HuH-7.5 (cell line): ENCODE measurements around the gene SP100.
A peak's percentile ranks its signal among the peaks of the same experiment; 100 is the strongest.

Source experiments
- DNase-seq: peaks from one replicate; pipeline ENCODE4 v3.0.0; 2011; ENCODE audit warnings: low spot score

The SP100 gene

DNA sequence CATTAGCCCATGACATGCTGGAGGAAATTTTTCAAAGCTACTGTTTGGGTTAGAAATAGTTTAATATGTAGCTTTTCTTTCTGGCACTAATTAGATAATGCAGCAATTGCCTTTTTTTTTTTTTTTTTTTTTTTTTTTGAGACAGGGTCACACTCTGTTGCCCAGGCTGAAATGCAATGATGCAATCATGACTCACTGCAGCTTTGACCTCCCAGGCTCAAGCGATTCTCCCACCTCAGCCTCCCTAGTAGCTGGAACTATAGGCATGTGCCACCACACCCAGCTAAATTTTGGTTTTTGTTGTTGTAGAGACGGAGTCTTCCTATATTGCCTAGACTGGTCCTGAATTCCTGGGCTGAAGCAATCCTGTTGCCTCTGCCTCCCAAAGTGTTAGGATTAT lies 136.2 kb downstream of the SP100 start:
- no peak for DNase-seq

DNA sequence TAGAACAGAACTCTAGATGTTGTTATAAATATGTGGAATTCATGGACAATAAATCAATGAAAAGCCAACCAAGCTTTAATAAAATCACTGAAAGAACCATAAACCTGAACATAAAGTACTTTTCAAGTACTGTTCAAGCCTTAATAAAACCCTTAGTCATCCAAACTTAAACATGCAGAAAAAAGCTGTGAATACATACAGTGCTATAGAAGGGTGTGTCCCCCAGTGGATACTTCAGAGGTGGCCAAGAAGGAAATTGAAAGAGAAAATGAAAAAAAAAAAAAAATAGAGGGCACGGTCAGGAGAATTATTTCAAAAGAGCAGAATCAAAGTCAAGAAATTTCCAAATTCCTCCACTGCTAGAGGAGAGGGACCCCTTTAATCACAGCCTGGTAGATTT lies 141.1 kb downstream of the SP100 start:
- DNase-seq = no peak

DNA sequence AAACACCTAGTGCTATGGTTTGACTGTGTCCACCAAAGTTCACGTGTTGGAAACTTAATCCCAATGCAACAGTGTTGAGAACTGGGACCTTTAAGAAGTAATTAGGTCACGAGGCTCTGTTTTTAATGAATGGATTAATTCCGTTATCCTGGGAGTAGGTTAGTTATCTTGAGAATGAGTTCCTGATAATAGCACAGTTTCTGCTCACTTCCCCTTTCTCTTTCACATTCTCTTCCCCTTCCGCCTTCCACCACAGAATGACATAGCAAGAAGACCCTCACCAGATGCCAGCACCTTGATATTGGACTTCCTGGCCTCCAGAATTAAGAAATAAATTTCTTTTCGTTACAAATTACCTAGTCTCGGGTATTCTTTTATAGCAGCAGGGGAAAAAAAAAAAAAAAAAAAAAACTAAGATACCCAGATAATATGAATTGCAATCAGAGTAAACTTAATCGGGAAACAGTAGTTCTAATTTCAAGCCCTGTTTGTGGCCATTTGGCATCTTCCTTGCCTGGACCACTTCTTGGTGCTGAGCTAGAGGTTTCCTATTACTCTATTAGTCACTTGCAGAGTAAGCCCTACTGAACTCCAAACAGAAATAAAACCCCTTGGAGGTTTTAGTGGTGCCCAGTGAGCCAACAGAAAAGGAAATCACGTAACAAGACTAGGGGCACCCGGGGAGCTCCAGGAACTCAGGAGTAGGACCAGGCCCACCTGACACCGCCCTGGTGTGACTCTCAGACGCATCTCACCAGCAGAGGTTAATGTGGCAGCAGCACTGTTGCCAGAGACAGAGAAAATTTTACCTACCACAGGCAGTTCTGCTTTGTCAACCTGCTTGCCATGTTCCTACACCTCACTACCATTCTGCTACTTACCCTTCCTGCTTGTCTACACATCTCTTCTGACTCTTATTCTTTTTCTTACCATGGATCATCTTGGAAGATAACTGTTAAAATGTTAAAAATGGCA lies 149.1 kb downstream of the SP100 start:
- no peak for DNase-seq

DNA sequence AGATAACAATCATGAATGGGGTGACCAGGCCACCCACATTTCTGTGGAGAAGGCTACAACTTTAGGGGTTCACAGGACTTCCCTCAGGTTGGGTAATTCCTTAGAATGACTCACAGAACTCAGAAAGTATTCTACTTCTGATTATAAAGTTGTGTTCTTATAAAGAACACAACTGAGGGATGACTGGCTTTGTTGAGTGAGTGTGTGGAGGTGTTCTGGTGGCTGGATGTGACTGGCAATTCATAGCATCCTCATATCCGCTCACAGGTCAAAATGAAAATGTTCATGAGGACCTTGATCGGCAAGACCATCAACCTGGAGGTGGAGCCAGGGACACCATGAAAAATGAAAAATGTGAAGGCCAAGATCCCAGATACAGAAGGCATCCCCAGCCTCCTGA lies 153.3 kb downstream of the SP100 start:
- no peak for DNase-seq

DNA sequence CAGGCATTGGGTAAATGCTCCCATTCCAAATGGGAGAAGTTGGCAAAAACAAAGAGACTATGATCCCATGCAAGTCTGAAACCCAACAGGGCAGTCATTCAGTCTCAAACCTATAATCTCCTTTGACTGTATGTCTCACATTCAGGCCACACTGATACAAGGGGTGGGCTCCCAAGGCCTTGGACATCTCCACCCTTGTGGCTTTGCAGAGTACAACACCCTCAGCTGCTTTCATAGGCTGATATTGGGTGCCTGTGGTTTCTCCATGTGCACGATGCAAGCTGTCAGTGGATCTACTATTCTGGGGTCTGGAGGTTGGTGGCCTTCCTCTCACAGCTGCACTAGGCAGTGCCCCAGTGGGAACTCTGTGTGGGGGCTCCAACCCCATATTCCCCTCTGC lies 155.0 kb downstream of the SP100 start:
- no peak for DNase-seq

DNA sequence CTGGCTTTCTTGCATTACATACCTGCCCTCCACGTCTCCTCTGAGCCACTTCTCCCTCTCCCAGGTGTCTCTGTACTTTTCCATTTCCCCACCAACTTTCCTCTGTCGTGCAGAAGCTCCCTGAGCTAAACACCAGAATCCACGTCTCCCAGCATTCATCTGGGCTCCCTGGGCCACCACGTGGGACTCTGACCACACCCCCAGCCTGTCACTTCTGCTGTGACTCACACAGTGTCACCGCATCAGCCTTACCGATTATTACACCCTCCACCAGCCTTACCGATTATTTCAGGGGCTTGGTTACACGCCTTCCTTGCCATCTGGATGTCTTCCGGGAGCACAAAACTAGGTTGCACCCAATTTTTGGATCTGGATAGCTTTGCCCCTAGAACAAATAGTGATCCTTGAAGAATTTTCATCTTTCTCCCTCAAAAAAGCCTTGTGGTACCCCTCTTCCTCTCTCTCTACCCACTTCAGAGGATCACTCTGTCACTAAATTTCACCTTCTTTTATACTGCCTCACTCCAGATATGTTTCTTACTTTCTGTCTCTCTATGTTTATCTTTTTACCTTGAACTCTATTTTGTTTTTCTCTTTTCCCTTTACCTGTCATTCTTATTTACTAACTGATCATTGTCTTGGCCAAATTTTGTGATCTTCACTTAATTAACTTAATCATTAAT lies 159.8 kb downstream of the SP100 start:
- peak; percentile 12 for DNase-seq

DNA sequence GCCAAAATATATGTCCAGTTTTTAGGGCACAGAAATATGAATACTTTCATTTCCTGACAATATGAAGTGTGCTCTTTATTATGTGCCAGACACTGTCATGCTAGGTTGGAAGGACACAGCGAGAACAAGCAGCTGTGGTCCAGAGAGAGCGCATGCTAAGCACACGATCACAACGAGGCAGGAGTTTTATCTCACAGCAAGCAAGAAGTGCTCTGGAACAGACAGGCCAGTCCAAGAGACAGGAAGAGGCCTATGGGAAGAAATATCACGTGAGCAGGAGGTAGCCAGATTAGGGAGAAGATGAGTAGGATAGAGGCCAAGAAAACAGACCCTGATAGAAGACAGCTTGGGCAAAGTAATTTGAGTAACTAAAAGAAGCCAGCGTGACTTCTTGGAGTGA lies 161.1 kb downstream of the SP100 start:
- no peak for DNase-seq

DNA sequence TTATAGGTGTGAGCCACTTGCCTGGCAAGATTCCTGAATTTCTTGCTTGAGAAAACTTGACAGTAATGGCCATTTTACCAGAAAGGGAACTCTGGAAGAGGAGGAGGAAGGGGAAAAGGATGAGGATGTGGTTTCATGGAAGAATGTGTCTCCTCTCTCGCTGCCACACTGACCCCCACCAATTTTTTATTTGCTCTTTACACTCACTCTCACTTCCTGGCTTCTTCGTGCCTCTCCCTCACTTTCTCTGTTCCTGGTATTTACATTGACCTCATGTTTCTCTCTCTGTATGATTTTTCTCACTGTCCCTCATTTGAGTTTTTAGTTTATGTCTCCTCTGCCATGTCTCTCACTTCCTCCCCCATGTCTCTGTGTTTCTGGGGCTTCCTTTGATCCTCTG lies 162.1 kb downstream of the SP100 start:
- no peak for DNase-seq

DNA sequence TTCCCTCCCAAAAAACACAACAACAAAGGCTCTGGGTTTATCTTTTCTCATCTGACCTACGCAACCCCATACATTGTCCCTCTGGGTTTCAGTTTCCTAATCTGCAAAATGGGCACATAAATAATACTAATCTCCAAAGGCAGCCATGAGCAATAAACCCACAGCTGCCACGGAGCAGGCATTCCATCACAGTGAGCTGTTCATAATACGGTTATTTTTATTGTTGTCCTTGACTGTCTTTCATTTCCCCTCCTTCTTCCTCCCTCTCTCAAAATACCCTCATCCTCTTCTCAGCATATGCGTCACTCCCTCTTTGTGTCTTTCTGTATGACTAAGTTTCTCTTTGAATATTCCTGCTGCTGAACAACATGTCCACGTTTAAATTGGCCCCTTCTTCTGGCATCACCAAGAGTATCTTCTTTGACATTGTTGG lies 166.9 kb downstream of the SP100 start:
- DNase-seq = no peak

DNA sequence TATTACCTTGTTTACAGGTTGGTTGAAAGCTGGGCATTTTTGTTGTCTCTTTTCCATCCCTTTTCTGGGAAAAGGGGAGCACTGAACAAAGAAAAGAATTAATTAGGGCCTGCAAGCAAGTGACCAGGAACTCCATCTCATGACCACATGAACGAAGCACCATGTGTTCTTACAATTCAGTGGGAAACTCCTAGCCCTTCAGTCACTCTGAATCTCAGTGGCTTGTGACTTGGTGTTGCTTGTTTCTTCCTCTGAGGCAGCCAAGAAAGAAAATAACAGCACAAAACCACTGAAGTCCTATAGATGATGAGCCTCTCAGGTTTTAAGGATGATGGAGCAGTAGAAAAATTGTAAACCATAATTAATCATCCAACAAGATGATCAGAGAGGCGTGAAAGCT lies 167.6 kb downstream of the SP100 start:
- DNase-seq = no peak

DNA sequence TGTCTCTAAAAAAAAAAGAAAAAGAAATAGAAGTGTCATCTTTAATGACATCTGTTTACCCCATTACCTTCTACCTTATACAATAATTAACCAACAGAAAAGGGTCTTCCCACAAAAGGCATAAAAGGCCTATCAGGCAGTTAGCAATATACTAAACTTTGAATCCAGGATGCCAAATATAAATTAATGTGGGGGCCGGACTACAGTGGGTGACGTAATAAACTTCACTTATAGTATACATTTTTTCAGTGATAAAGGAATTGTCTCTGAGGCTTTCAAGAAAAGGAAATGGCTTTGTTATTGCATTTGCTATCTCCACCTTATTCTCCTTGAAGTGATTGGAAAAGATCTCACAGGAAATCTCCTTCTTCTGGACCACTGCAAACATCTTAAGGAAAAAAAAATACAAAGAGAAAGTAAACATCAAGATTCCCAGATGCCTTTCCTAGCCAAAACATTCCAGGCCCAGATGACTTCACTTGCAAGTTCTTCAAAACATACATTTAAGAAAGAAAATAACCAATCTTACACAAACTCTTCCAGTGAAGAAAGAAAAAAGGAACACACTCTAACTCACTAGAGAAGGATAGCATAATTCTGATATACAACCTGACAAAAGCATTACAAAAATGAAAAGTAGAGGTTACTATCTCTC lies 170.5 kb downstream of the SP100 start:
- no peak for DNase-seq

DNA sequence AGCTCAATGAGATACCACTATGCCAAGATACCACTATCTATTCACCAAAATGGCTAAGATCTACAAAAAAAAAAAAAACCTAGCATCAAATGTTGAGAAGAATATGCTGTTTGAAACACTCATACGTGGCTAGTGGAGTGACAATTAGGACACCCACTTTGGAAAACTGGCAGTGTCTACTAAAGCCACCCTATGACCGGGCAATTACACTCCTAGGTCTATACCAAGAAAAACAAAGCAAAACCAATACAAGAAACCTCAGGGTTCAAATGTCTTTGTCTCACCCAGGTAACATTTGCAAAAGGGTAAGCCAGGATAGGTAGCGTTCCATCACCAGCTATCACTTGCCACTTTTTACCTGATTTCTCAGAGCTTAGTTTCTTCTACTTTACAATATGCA lies 173.0 kb downstream of the SP100 start:
- DNase-seq = no peak

DNA sequence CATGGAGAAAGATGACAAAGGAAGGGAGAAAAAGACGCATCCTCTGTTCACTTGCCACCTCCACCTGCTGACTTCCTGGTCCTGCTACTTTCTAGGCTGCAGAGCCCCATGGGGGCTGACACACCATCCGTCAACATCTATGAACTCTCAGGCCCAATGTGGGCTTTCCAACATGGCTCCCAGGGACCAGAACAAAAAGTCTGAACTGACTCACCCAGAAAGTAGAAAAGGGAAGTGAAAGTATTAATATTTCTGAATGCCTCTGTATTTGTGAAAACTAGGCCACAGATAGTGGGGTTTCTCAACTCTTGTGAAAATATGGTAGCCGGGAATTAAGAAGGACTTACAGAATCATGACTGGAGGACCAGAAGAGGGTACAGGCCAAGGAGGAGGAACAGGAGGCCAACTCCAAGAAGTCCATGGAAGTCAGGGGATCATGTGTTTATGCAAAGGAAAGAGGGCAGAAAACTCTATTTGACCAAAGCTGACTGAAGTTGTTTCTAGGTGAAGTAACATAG lies 173.6 kb downstream of the SP100 start:
- DNase-seq = no peak

DNA sequence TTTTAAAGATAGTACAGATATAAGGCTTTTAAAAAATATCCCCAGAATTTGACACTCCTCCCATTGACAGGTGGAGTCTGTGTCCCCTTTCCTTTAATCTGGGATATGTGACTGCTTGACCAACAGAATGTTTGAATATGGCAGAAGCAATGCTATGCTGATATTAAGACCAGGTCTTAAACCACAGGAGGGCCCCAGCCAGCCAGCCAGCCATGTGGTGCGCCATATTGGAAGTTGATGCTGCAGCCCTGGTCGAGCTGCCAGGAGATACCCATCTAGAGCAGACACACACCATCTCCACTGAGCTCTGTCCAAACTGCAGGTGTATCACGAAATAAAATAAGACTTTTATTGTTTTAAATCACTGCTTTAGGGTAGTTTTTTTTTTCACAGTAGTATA lies 174.3 kb downstream of the SP100 start:
- no peak for DNase-seq

DNA sequence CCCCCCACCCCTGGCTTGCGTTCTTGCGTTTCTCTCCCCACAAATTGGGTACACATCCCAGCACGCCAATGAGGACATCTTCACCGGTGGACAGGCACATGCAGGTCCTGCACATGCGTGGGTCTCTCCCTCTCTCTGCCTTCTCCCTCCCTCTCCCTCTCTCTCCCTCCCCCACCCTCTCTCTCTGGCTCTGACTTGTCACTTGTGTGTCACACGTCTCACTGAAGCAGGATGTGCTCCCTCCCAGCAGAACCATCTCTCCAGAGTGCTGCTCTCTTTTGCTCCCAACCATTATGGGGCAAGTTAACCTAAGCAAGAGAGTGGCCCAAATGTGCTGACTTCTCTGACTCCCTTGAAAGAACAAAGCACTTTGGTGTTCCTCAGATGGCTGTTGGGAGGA lies 175.8 kb downstream of the SP100 start:
- DNase-seq = no peak

DNA sequence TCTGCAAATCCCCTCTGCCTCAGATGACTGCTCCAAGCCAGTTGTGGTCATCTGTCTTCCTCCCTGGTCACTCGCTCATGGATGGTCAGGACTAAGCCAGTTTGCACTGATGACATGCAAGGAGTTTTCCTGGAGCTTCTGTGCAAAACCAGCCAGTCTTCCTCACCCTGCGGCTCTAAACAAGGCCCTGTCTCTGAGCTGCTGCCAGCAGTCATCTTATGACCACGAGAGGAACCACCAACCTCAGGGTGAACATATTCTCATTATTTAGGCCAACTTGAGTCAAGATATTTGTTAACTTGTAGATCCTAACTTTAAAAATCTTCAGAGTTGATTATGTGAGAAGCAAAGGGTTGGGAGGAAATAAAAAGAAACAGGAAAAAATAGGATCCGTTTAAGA lies 176.8 kb downstream of the SP100 start:
- no peak for DNase-seq
